Activated naive CD8-positive, alpha-beta T cell treated with anti-CD3 and anti-CD28 coated beads for 36 hours (primary cell): ENCODE data around the gene RHOXF2B. TPM values are rescaled to one million over a fixed set of nuclear protein-coding genes. Genes with fewer than 3 reads are reported as not detected.
"Not testable (repeated sequence)": the region's sequence is repeated elsewhere in the genome, so short reads cannot be mapped to it uniquely, and the experiment has no call there.

Experiments used
- DNase-seq: peaks from one replicate; pipeline ENCODE4 v3.0.0; 2021
- H3K27ac Mint-ChIP-seq: one replicate; pipeline ENCODE4 v1.8.0; 2022; ENCODE audit warnings: mild to moderate bottlenecking, moderate library complexity, mixed read lengths
- H3K27me3 Mint-ChIP-seq: one replicate; pipeline ENCODE4 v1.8.0; 2022; ENCODE audit warnings: mild to moderate bottlenecking, mixed read lengths
- H3K36me3 Mint-ChIP-seq: one replicate; pipeline ENCODE4 v1.8.0; 2021; ENCODE audit warnings: mild to moderate bottlenecking, mixed read lengths
- H3K4me1 Mint-ChIP-seq: one replicate; pipeline ENCODE4 v1.8.0; 2021; ENCODE audit warnings: mixed read lengths
- H3K4me3 Mint-ChIP-seq: one replicate; pipeline ENCODE4 v1.8.0; 2022; ENCODE audit warnings: mild to moderate bottlenecking, moderate library complexity, mixed read lengths
- H3K9me3 Mint-ChIP-seq: one replicate; pipeline ENCODE4 v1.8.0; 2022; ENCODE audit warnings: mixed read lengths
- total RNA-seq, 2 experiments: library from RNA; stranded (reverse); gene quantifications; one replicate each; pipeline ENCODE4 v1.2.3, GENCODE V29; 2021

RHOXF2B gene
- not detected for total RNA-seq

GRCh38 chrX:120077590-120077989 lies at the start of gene RHOXF2B:
Gene RHOXF2B (minus strand): TSS chrX:120077690. CDS start chrX:120077552, 138 bp downstream.
- not testable (repeated sequence) for H3K27me3 Mint-ChIP-seq, H3K4me1 Mint-ChIP-seq, H3K36me3 Mint-ChIP-seq, DNase-seq, H3K4me3 Mint-ChIP-seq, H3K27ac Mint-ChIP-seq, H3K9me3 Mint-ChIP-seq

- Mint-ChIP-seq H3K36me3 (no peaks in the 10 kb centered on the region), H3K4me1 (no peaks in the 10 kb centered on the region), H3K27ac (no peak overlapping the region)
Observed at GRCh38 chrX:120125444-120125843, 48.0 kb upstream of the RHOXF2B start.

GRCh38 chrX:120120223-120120622 lies 42.7 kb upstream of the RHOXF2B start:
- no peaks in the 10 kb centered on the region for H3K36me3 Mint-ChIP-seq
- no peaks in the 10 kb centered on the region for H3K9me3 Mint-ChIP-seq
- no peaks in the 10 kb centered on the region for H3K27me3 Mint-ChIP-seq
- no peak for DNase-seq
- H3K4me1 Mint-ChIP-seq: no peaks in the 10 kb centered on the region
- no peak overlapping the region for H3K4me3 Mint-ChIP-seq
- no peak overlapping the region for H3K27ac Mint-ChIP-seq

More at GRCh38 chrX:120125444-120125843, 48.0 kb upstream of the RHOXF2B start:
- no peaks in the 10 kb centered on the region for H3K27me3 Mint-ChIP-seq
- no peak for DNase-seq
- H3K4me3 Mint-ChIP-seq: no peak overlapping the region
- no peaks in the 10 kb centered on the region for H3K9me3 Mint-ChIP-seq

GRCh38 chrX:120115438-120115963 lies 38.0 kb upstream of the RHOXF2B start, which contains the start of gene RHOXF1:
Gene RHOXF1 (minus strand): TSS chrX:120115913. CDS start chrX:120115862, 51 bp downstream.
- no peaks in the 10 kb centered on the region for H3K36me3 Mint-ChIP-seq
- H3K27ac Mint-ChIP-seq: no peak within 1 kb of the TSS
- no peak for DNase-seq
- no peaks in the 10 kb centered on the region for H3K9me3 Mint-ChIP-seq
- no peaks in the 10 kb centered on the region for H3K27me3 Mint-ChIP-seq
- H3K4me3 Mint-ChIP-seq: no peak within 1 kb of the TSS
- no peaks in the 10 kb centered on the region for H3K4me1 Mint-ChIP-seq

- Mint-ChIP-seq H3K4me1 (no peaks in the 10 kb centered on the region), H3K27me3 (no peaks in the 10 kb centered on the region), H3K9me3 (peaks cover 3% of the 10 kb centered on the region), H3K36me3 (no peaks in the 10 kb centered on the region), H3K4me3 (no peak overlapping the region), H3K27ac (no peak overlapping the region)
- no peak for DNase-seq
Observed at GRCh38 chrX:120111611-120112010, 34.1 kb upstream of the RHOXF2B start.

GRCh38 chrX:120109378-120109777 lies 31.9 kb upstream of the RHOXF2B start:
- no peak for DNase-seq
- no peaks in the 10 kb centered on the region for H3K27me3 Mint-ChIP-seq
- no peaks in the 10 kb centered on the region for H3K36me3 Mint-ChIP-seq
- H3K27ac Mint-ChIP-seq: no peak overlapping the region
- no peak overlapping the region for H3K4me3 Mint-ChIP-seq
- H3K4me1 Mint-ChIP-seq: no peaks in the 10 kb centered on the region
- H3K9me3 Mint-ChIP-seq: peaks cover 4% of the 10 kb centered on the region

- not testable (repeated sequence) for DNase-seq, H3K9me3 Mint-ChIP-seq, H3K4me1 Mint-ChIP-seq, H3K36me3 Mint-ChIP-seq, H3K4me3 Mint-ChIP-seq, H3K27ac Mint-ChIP-seq, H3K27me3 Mint-ChIP-seq
Observed at GRCh38 chrX:120104707-120105106, 27.2 kb upstream of the RHOXF2B start.

GRCh38 chrX:120101057-120101456 lies 23.6 kb upstream of the RHOXF2B start:
- H3K4me1 Mint-ChIP-seq, H3K9me3 Mint-ChIP-seq, DNase-seq, H3K27ac Mint-ChIP-seq, H3K27me3 Mint-ChIP-seq, H3K4me3 Mint-ChIP-seq, H3K36me3 Mint-ChIP-seq: not testable (repeated sequence)

GRCh38 chrX:120090208-120090607 lies 12.7 kb upstream of the RHOXF2B start:
- H3K27me3 Mint-ChIP-seq: no peaks in the 10 kb centered on the region
- no peaks in the 10 kb centered on the region for H3K36me3 Mint-ChIP-seq

GRCh38 chrX:120087289-120088017 lies 10.0 kb upstream of the RHOXF2B start:
- no peak overlapping the region for H3K4me3 Mint-ChIP-seq
- no peaks in the 10 kb centered on the region for H3K9me3 Mint-ChIP-seq
- no peak overlapping the region for H3K27ac Mint-ChIP-seq
- H3K36me3 Mint-ChIP-seq: no peaks in the 10 kb centered on the region
- DNase-seq: no peak
- peaks cover 6% of the 10 kb centered on the region for H3K4me1 Mint-ChIP-seq
- no peaks in the 10 kb centered on the region for H3K27me3 Mint-ChIP-seq

More at GRCh38 chrX:120090208-120090607, 12.7 kb upstream of the RHOXF2B start:
- Mint-ChIP-seq H3K4me3 (no peak overlapping the region), H3K27ac (no peak overlapping the region), H3K9me3 (no peaks in the 10 kb centered on the region), H3K4me1 (peaks cover 6% of the 10 kb centered on the region)
- DNase-seq: no peak

- not testable (repeated sequence) for H3K36me3 Mint-ChIP-seq, DNase-seq, H3K4me3 Mint-ChIP-seq, H3K27me3 Mint-ChIP-seq, H3K4me1 Mint-ChIP-seq, H3K27ac Mint-ChIP-seq, H3K9me3 Mint-ChIP-seq
Observed at GRCh38 chrX:120085553-120086185, 8.2 kb upstream of the RHOXF2B start.

GRCh38 chrX:120066169-120066568 lies 11.3 kb downstream of the RHOXF2B start:
- not testable (repeated sequence) for H3K27ac Mint-ChIP-seq, H3K4me1 Mint-ChIP-seq, H3K27me3 Mint-ChIP-seq, DNase-seq, H3K9me3 Mint-ChIP-seq, H3K4me3 Mint-ChIP-seq, H3K36me3 Mint-ChIP-seq

- not testable (repeated sequence) for DNase-seq, H3K9me3 Mint-ChIP-seq, H3K4me3 Mint-ChIP-seq, H3K27ac Mint-ChIP-seq, H3K4me1 Mint-ChIP-seq, H3K36me3 Mint-ChIP-seq, H3K27me3 Mint-ChIP-seq
Observed at GRCh38 chrX:120042712-120043111, 34.8 kb downstream of the RHOXF2B start.

- H3K27me3 Mint-ChIP-seq, H3K4me1 Mint-ChIP-seq, H3K36me3 Mint-ChIP-seq, H3K4me3 Mint-ChIP-seq, H3K9me3 Mint-ChIP-seq, H3K27ac Mint-ChIP-seq, DNase-seq: not testable (repeated sequence)
Observed at GRCh38 chrX:120042247-120042646, 35.2 kb downstream of the RHOXF2B start.

- H3K4me3 Mint-ChIP-seq, H3K27me3 Mint-ChIP-seq, H3K9me3 Mint-ChIP-seq, H3K27ac Mint-ChIP-seq, DNase-seq, H3K4me1 Mint-ChIP-seq, H3K36me3 Mint-ChIP-seq: not testable (repeated sequence)
Observed at GRCh38 chrX:120040176-120040575, 37.3 kb downstream of the RHOXF2B start.
